ENCODE measurements around the gene ABCD2.
"Not testable (repeated sequence)": the region's sequence is repeated elsewhere in the genome, so short reads cannot be mapped to it uniquely, and the experiment has no call there.

The ABCD2 gene

GRCh38 chr12:39532448-39532847 is 87.2 kb downstream of the ABCD2 start:
- no peak for DNase-seq

GRCh38 chr12:39526974-39527373 is 92.6 kb downstream of the ABCD2 start:
- DNase-seq, result no peak

DNA sequence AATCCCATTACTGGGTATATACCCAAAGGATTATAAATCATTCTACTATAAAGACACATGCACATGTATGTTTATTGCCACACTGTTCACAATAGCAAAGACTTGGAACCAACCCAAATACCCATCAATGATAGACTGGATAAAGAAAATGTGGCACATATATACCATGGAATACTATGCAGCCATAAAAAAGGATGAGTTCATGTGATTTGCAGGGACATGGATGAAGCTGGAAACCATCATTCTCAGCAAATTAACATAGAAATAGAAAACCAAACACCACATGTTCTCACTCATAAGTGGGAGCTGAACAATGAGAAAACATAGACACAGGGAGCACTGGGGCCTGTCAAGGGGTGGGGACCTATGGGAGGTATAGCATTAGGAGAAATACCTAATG is 97.4 kb downstream of the ABCD2 start:
- not testable (repeated sequence) for DNase-seq

DNA sequence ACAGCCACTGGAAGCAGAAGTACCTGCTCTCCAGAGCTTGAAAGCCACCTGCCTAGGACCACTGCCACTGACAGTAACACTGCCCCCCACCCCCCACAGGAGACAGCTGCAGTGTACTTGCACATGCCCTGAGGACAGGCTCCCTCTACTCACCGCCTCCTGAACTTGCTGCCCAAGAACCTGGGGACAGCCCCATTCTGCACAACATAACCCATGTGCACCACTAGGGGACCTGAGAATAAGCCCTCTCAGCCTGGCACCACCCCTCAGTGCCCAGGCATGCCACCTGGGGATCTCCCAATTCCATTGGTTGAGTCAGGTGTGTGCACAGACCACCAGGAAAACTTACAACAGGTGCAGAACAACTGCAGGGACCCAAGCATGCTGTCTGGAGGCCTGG is 109.6 kb downstream of the ABCD2 start:
- DNase-seq, result no peak

DNA sequence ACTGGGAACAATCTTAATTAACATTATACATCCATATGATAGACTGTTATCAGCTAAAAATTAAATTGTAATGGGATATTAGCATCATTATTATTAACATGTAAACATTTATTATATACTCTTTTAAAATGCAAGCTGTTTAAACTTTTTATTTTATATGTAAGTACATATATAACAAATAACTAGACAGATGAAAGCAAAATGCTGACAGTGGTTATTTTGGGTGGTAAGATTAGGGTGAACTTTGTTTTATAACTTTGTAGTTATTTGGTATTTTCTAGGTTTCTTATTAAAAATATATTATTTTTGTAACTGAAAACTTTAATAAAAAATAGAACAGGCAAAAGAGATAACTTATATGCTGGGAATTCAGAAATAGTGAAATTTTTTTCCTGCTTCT is 114.0 kb downstream of the ABCD2 start:
- no peak for DNase-seq

GRCh38 chr12:39505023-39505422 is 114.6 kb downstream of the ABCD2 start:
- DNase-seq, result no peak

DNA sequence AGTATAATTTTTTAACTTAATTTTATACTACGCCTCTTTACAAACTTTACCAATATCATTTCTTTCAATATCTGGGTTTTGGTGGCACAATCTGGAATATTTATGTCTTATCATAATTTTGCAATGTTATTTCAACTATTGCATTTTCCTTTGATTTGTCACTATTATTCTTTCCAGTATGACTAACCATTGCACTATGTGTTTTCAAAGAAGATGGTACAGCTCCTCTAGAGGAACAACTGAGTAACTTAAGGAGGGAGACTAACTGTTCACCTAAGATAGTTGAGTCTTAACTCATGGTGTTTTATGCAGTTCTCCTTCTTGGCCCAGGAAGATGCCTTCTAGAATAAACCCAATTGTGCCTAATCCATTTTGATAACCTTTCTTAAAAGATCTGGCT is 116.2 kb downstream of the ABCD2 start:
- no peak for DNase-seq

GRCh38 chr12:39502726-39503125 is 116.9 kb downstream of the ABCD2 start:
- DNase-seq, result no peak
